NB4 (cell line): Measurements from ENCODE around the gene TRIO.
"Not testable (repeated sequence)": the region's sequence is repeated elsewhere in the genome, so short reads cannot be mapped to it uniquely, and the experiment has no call there.

Source experiments
- MAX ChIP-seq: IDR thresholded peaks from 2 replicates; pipeline ENCODE4 v1.6.1; 2011; ENCODE audit warnings: low read depth, low read length
- TF ChIP-seq, protein P1 (sequence below): IDR thresholded peaks from one replicate; pipeline ENCODE4 v1.5.1; 2012; ENCODE audit warnings: low read depth, low read length

- TF ChIP-seq, protein P1, sequence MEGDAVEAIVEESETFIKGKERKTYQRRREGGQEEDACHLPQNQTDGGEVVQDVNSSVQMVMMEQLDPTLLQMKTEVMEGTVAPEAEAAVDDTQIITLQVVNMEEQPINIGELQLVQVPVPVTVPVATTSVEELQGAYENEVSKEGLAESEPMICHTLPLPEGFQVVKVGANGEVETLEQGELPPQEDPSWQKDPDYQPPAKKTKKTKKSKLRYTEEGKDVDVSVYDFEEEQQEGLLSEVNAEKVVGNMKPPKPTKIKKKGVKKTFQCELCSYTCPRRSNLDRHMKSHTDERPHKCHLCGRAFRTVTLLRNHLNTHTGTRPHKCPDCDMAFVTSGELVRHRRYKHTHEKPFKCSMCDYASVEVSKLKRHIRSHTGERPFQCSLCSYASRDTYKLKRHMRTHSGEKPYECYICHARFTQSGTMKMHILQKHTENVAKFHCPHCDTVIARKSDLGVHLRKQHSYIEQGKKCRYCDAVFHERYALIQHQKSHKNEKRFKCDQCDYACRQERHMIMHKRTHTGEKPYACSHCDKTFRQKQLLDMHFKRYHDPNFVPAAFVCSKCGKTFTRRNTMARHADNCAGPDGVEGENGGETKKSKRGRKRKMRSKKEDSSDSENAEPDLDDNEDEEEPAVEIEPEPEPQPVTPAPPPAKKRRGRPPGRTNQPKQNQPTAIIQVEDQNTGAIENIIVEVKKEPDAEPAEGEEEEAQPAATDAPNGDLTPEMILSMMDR: not testable (repeated sequence)
- TF ChIP-seq MAX: not testable (repeated sequence)
Observed at GRCh38 chr5:14554288-14554687, 411.1 kb downstream of the TRIO start.
